Natural killer cell treated with Interleukin-12 subunit alpha and Interleukin-12 subunit beta and Interleukin-15 and Interleukin-18, amount 100 ng/mL, for 72 hours (primary cell): ENCODE data around the gene LHFPL2. TPM values are rescaled to one million over a fixed set of nuclear protein-coding genes. Genes with fewer than 3 reads are reported as not detected.

Experiments used
- ATAC-seq, 2 donors: fragments of 150-1000 bp; cut with Tn5 transposase in 1 of 2; sonication (Bioruptor Pico), chemical (Tn5 transposase) in 1 of 2; 2 replicates each; pipeline ENCODE4 v1.10.0; 2021
- DNase-seq: peaks from one replicate; pipeline ENCODE4 v3.0.0; 2022; ENCODE audit warnings: low spot score
- H3K27ac Mint-ChIP-seq, 2 donors: 1 replicate in 1 of 2; 2 replicates in 1 of 2; pipeline ENCODE4 v1.8.0; 2022; ENCODE audit warnings: mixed read lengths in 2 of 2, mild to moderate bottlenecking in 1 of 2, moderate library complexity in 1 of 2
- H3K27me3 Mint-ChIP-seq, 2 donors: 1 replicate in 1 of 2; 2 replicates in 1 of 2; pipeline ENCODE4 v1.8.0; 2022; ENCODE audit warnings: mixed read lengths in 2 of 2
- H3K36me3 Mint-ChIP-seq: one replicate; pipeline ENCODE4 v1.8.0; 2022; ENCODE audit warnings: mixed read lengths
- H3K4me1 Mint-ChIP-seq, 2 donors: 1 replicate in 1 of 2; 2 replicates in 1 of 2; pipeline ENCODE4 v1.8.0; 2022; ENCODE audit warnings: low read depth in 2 of 2, mixed read lengths in 2 of 2, mild to moderate bottlenecking in 1 of 2
- H3K4me3 Mint-ChIP-seq: one replicate; pipeline ENCODE4 v1.8.0; 2022; ENCODE audit warnings: mixed read lengths
- H3K9me3 Mint-ChIP-seq: 2 replicates; pipeline ENCODE4 v1.8.0; 2022; ENCODE audit warnings: mixed read lengths
- total RNA-seq, 2 donors: library from RNA; stranded (reverse); gene quantifications; one replicate each; pipeline ENCODE4 v1.2.3, GENCODE V29; 2022

The LHFPL2 gene
- total RNA-seq, 2 donors from 2014 or later, result 0.45 to 1.8 TPM

- Mint-ChIP-seq H3K27me3 (peaks cover 35 to 56% of the 10 kb centered on the region in 2 donors), H3K9me3 (no peaks in the 10 kb centered on the region), H3K27ac (no peak overlapping the region), H3K36me3 (no peaks in the 10 kb centered on the region), H3K4me3 (no peak overlapping the region), H3K4me1 (peaks cover 0 to 5% of the 10 kb centered on the region in 2 donors)
- ATAC-seq, result no peak
- no peak for DNase-seq
These were observed 125.9 kb downstream of the LHFPL2 start for GRCh38 chr5:78522476-78523260.

GRCh38 chr5:78521455-78521854 lies 127.1 kb downstream of the LHFPL2 start:
- Mint-ChIP-seq H3K9me3 (no peaks in the 10 kb centered on the region), H3K27ac (no peak overlapping the region), H3K4me3 (no peak overlapping the region), H3K27me3 (peaks cover 36 to 61% of the 10 kb centered on the region in 2 donors), H3K36me3 (no peaks in the 10 kb centered on the region), H3K4me1 (peaks cover 0 to 4% of the 10 kb centered on the region in 2 donors)
- no peak for ATAC-seq
- no peak for DNase-seq

GRCh38 chr5:78519198-78519941 lies 129.2 kb downstream of the LHFPL2 start:
- Mint-ChIP-seq H3K27ac (no peak overlapping the region), H3K4me1 (no peaks in the 10 kb centered on the region), H3K36me3 (no peaks in the 10 kb centered on the region), H3K9me3 (no peaks in the 10 kb centered on the region), H3K4me3 (no peak overlapping the region), H3K27me3 (peaks cover 36 to 57% of the 10 kb centered on the region in 2 donors)
- no peak for DNase-seq
- ATAC-seq, result peak in 1 of 2 donors; percentile 26

GRCh38 chr5:78518365-78519197 lies 130.0 kb downstream of the LHFPL2 start:
- ATAC-seq (peak in 1 of 2 donors; percentile 8), DNase-seq (no peak)
- no peak overlapping the region for H3K4me3 Mint-ChIP-seq
- H3K27ac Mint-ChIP-seq, result no peak overlapping the region
- peaks cover 33 to 61% of the 10 kb centered on the region in 2 donors for H3K27me3 Mint-ChIP-seq
- H3K9me3 Mint-ChIP-seq, result no peaks in the 10 kb centered on the region
- no peaks in the 10 kb centered on the region for H3K36me3 Mint-ChIP-seq
- H3K4me1 Mint-ChIP-seq, result no peaks in the 10 kb centered on the region

- DNase-seq, result no peak
- Mint-ChIP-seq H3K27me3 (peaks cover 34 to 55% of the 10 kb centered on the region in 2 donors), H3K4me3 (no peak overlapping the region), H3K27ac (no peak overlapping the region), H3K36me3 (no peaks in the 10 kb centered on the region), H3K4me1 (peaks cover 0 to 2% of the 10 kb centered on the region in 2 donors), H3K9me3 (no peaks in the 10 kb centered on the region)
- ATAC-seq, result no peak
These were observed 132.9 kb downstream of the LHFPL2 start for GRCh38 chr5:78515670-78516069.

GRCh38 chr5:78514427-78515330 lies 133.9 kb downstream of the LHFPL2 start:
- H3K27me3 Mint-ChIP-seq, result peaks cover 29 to 47% of the 10 kb centered on the region in 2 donors
- H3K27ac Mint-ChIP-seq, result no peak overlapping the region
- H3K9me3 Mint-ChIP-seq, result no peaks in the 10 kb centered on the region

GRCh38 chr5:78513441-78513840 lies 135.1 kb downstream of the LHFPL2 start:
- ATAC-seq, result no peak
- DNase-seq, result no peak
- no peaks in the 10 kb centered on the region for H3K9me3 Mint-ChIP-seq
- no peaks in the 10 kb centered on the region for H3K36me3 Mint-ChIP-seq
- H3K4me1 Mint-ChIP-seq, result peaks cover 13 to 17% of the 10 kb centered on the region in 2 donors
- peaks cover 37 to 54% of the 10 kb centered on the region in 2 donors for H3K27me3 Mint-ChIP-seq
- H3K4me3 Mint-ChIP-seq, result no peak overlapping the region
- no peak overlapping the region for H3K27ac Mint-ChIP-seq

More at GRCh38 chr5:78514427-78515330, 133.9 kb downstream of the LHFPL2 start:
- Mint-ChIP-seq H3K4me3 (no peak overlapping the region), H3K4me1 (peaks cover 6 to 9% of the 10 kb centered on the region in 2 donors), H3K36me3 (no peaks in the 10 kb centered on the region)
- DNase-seq (no peak), ATAC-seq (no peak)

GRCh38 chr5:78512435-78512834 lies 136.1 kb downstream of the LHFPL2 start:
- no peaks in the 10 kb centered on the region for H3K36me3 Mint-ChIP-seq
- H3K27me3 Mint-ChIP-seq, result peaks cover 44 to 59% of the 10 kb centered on the region in 2 donors
- H3K4me1 Mint-ChIP-seq, result peaks cover 13 to 17% of the 10 kb centered on the region in 2 donors
- H3K27ac Mint-ChIP-seq, result no peak overlapping the region
- ATAC-seq (no peak), DNase-seq (no peak)
- no peaks in the 10 kb centered on the region for H3K9me3 Mint-ChIP-seq
- no peak overlapping the region for H3K4me3 Mint-ChIP-seq

GRCh38 chr5:78511121-78511906 lies 137.3 kb downstream of the LHFPL2 start:
- ATAC-seq (no peak), DNase-seq (no peak)
- H3K4me1 Mint-ChIP-seq, result peaks cover 13 to 17% of the 10 kb centered on the region in 2 donors
- H3K27ac Mint-ChIP-seq, result no peak overlapping the region
- H3K4me3 Mint-ChIP-seq, result peak overlapping the region; percentile 82
- peaks cover 39 to 52% of the 10 kb centered on the region in 2 donors for H3K27me3 Mint-ChIP-seq
- no peaks in the 10 kb centered on the region for H3K36me3 Mint-ChIP-seq
- H3K9me3 Mint-ChIP-seq, result no peaks in the 10 kb centered on the region

- peak; percentile 70 for DNase-seq
- no peak overlapping the region for H3K27ac Mint-ChIP-seq
- no peaks in the 10 kb centered on the region for H3K9me3 Mint-ChIP-seq
- H3K4me3 Mint-ChIP-seq, result peak overlapping the region; percentile 82
- peaks cover 13 to 17% of the 10 kb centered on the region in 2 donors for H3K4me1 Mint-ChIP-seq
- H3K27me3 Mint-ChIP-seq, result peaks cover 36 to 47% of the 10 kb centered on the region in 2 donors
- H3K36me3 Mint-ChIP-seq, result no peaks in the 10 kb centered on the region
- ATAC-seq, result peak; percentile 85 to 88
These were observed 138.4 kb downstream of the LHFPL2 start for GRCh38 chr5:78509884-78510769.

- Mint-ChIP-seq H3K27me3 (peaks cover 32 to 38% of the 10 kb centered on the region in 2 donors), H3K27ac (no peak overlapping the region), H3K36me3 (no peaks in the 10 kb centered on the region), H3K4me3 (peak overlapping the region; percentile 82), H3K9me3 (no peaks in the 10 kb centered on the region), H3K4me1 (peaks cover 13 to 17% of the 10 kb centered on the region in 2 donors)
- ATAC-seq (peak in 1 of 2 donors; percentile 29), DNase-seq (no peak)
These were observed 139.3 kb downstream of the LHFPL2 start for GRCh38 chr5:78509145-78509865.
